ENCODE measurements around the gene TEX38. TPM values are rescaled to one million over a fixed set of nuclear protein-coding genes. Genes with fewer than 3 reads are reported as not detected.
"Not testable (repeated sequence)": the region's sequence is repeated elsewhere in the genome, so short reads cannot be mapped to it uniquely, and the experiment has no call there.

TEX38 gene
- polyA plus RNA-seq, 4 donors, result 0.09 TPM; not detected in 3

DNA sequence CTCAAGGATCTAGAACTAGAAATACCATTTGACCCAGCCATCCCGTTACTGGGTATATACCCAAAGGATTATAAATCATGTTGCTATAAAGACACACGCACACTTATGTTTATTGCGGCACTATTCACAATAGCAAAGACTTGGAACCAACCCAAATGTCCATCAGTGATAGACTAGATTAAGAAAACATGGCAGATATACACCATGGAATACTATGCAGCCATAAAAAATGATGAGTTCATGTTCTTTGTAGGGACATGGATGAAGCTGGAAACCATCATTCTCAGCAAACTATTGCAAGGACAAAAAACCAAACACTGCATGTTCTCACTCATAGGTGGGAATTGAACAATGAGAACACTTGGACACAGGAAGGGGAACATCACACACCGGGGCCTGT is 23.0 kb downstream of the TEX38 start:
- not testable (repeated sequence) for H3K4me3 ChIP-seq (ENCODE audit: low read depth in 1 of 3, low read length in 3 of 3); DNase-seq; FAIRE-seq; H3K27ac ChIP-seq (ENCODE audit: low read depth in 1 of 3, low read length in 2 of 3); H3K27me3 ChIP-seq (ENCODE audit: control insufficient read depth in 3 of 3, insufficient read depth in 3 of 3, low read length in 3 of 3); H3K9me3 ChIP-seq (ENCODE audit: control insufficient read depth in 2 of 2, insufficient read depth in 1 of 2, low read depth in 1 of 2, low read length in 1 of 2)
- peaks cover 0 to 15% (median 0%) of the 10 kb centered on the region in 3 donors for H3K4me1 ChIP-seq (ENCODE audit: control insufficient read depth in 3 of 3, insufficient read depth in 2 of 3, low read depth in 1 of 3, low read length in 2 of 3)
- peaks cover 12 to 24% (median 15%) of the 10 kb centered on the region in 3 donors for H3K36me3 ChIP-seq (ENCODE audit: control insufficient read depth in 3 of 3, insufficient read depth in 2 of 3, low read depth in 1 of 3, low read length in 3 of 3)
- WGBS, 3 donors, result 91 to 98% (median 95%) methylated on average over 3 to 4 of the region's 4 CpGs

- Histone ChIP-seq H3K27ac (ENCODE audit: low read depth in 1 of 3, low read length in 2 of 3) (no peak overlapping the region), H3K4me3 (ENCODE audit: low read depth in 1 of 3, low read length in 3 of 3) (no peak overlapping the region), H3K4me1 (ENCODE audit: control insufficient read depth in 3 of 3, insufficient read depth in 2 of 3, low read depth in 1 of 3, low read length in 2 of 3) (peaks cover 0 to 15% (median 0%) of the 10 kb centered on the region in 3 donors), H3K27me3 (ENCODE audit: control insufficient read depth in 3 of 3, insufficient read depth in 3 of 3, low read length in 3 of 3) (no peaks in the 10 kb centered on the region), H3K36me3 (ENCODE audit: control insufficient read depth in 3 of 3, insufficient read depth in 2 of 3, low read depth in 1 of 3, low read length in 3 of 3) (peaks cover 8 to 16% (median 12%) of the 10 kb centered on the region in 3 donors), H3K9me3 (ENCODE audit: control insufficient read depth in 2 of 2, insufficient read depth in 1 of 2, low read depth in 1 of 2, low read length in 1 of 2) (no peaks in the 10 kb centered on the region)
- DNase-seq (no peak), FAIRE-seq (no peak)
- 94 to 100% (median 97%) methylated on average over 2 of the region's 2 CpGs for WGBS, 3 donors
Observed at GRCh38 chr1:46697053-46697452, 25.4 kb downstream of the TEX38 start.

GRCh38 chr1:46699666-46700065 is 28.0 kb downstream of the TEX38 start:
- no peak for FAIRE-seq
- H3K4me3 ChIP-seq (ENCODE audit: low read depth in 1 of 3, low read length in 3 of 3), result no peak overlapping the region
- WGBS, 3 donors, result 53 to 78% (median 54%) methylated on average over 3 of the region's 3 CpGs
- no peaks in the 10 kb centered on the region for H3K9me3 ChIP-seq (ENCODE audit: control insufficient read depth in 2 of 2, insufficient read depth in 1 of 2, low read depth in 1 of 2, low read length in 1 of 2)
- H3K4me1 ChIP-seq (ENCODE audit: control insufficient read depth in 3 of 3, insufficient read depth in 2 of 3, low read depth in 1 of 3, low read length in 2 of 3), result no peaks in the 10 kb centered on the region
- no peak overlapping the region for H3K27ac ChIP-seq (ENCODE audit: low read depth in 1 of 3, low read length in 2 of 3)
- no peak for DNase-seq
- H3K27me3 ChIP-seq (ENCODE audit: control insufficient read depth in 3 of 3, insufficient read depth in 3 of 3, low read length in 3 of 3), result no peaks in the 10 kb centered on the region
- H3K36me3 ChIP-seq (ENCODE audit: control insufficient read depth in 3 of 3, insufficient read depth in 2 of 3, low read depth in 1 of 3, low read length in 3 of 3), result peaks cover 8 to 18% (median 17%) of the 10 kb centered on the region in 3 donors

GRCh38 chr1:46703927-46704641 is 32.4 kb downstream of the TEX38 start:
- no peaks in the 10 kb centered on the region for H3K4me1 ChIP-seq (ENCODE audit: control insufficient read depth in 3 of 3, insufficient read depth in 2 of 3, low read depth in 1 of 3, low read length in 2 of 3)
- H3K27me3 ChIP-seq (ENCODE audit: control insufficient read depth in 3 of 3, insufficient read depth in 3 of 3, low read length in 3 of 3), result no peaks in the 10 kb centered on the region
- H3K36me3 ChIP-seq (ENCODE audit: control insufficient read depth in 3 of 3, insufficient read depth in 2 of 3, low read depth in 1 of 3, low read length in 3 of 3), result peaks cover 7 to 19% (median 8%) of the 10 kb centered on the region in 3 donors
- FAIRE-seq (no peak), DNase-seq (no peak)
- no peak overlapping the region for H3K27ac ChIP-seq (ENCODE audit: low read depth in 1 of 3, low read length in 2 of 3)
- H3K4me3 ChIP-seq (ENCODE audit: low read depth in 1 of 3, low read length in 3 of 3), result no peak overlapping the region
- WGBS, 3 donors, result 63 to 76% (median 67%) methylated on average over 3 of the region's 3 CpGs
- no peaks in the 10 kb centered on the region for H3K9me3 ChIP-seq (ENCODE audit: control insufficient read depth in 2 of 2, insufficient read depth in 1 of 2, low read depth in 1 of 2, low read length in 1 of 2)

DNA sequence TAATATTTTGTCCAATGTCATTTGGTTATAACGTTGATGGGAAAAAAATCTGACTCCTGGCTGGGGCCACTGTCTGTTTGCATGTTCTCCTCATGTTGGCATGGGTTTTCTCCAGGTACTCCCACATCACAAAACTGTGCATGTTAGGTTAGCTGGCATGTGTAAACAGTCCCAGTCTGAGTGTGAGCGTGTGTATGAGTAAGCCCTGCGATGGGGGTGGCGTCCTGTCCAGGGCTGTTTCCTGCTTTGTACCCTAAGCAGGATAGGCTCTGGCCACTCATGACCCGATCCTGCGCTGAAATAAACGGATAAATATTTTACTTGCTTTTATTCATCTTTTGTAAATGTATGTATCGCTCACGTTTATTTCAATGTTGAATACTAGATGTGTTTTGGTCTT is 33.8 kb downstream of the TEX38 start:
- WGBS, 3 donors, result 80 to 85% (median 83%) methylated on average over 9 of the region's 9 CpGs
- Histone ChIP-seq H3K27me3 (ENCODE audit: control insufficient read depth in 3 of 3, insufficient read depth in 3 of 3, low read length in 3 of 3) (no peaks in the 10 kb centered on the region), H3K4me1 (ENCODE audit: control insufficient read depth in 3 of 3, insufficient read depth in 2 of 3, low read depth in 1 of 3, low read length in 2 of 3) (no peaks in the 10 kb centered on the region), H3K4me3 (ENCODE audit: low read depth in 1 of 3, low read length in 3 of 3) (no peak overlapping the region), H3K9me3 (ENCODE audit: control insufficient read depth in 2 of 2, insufficient read depth in 1 of 2, low read depth in 1 of 2, low read length in 1 of 2) (no peaks in the 10 kb centered on the region), H3K36me3 (ENCODE audit: control insufficient read depth in 3 of 3, insufficient read depth in 2 of 3, low read depth in 1 of 3, low read length in 3 of 3) (peaks cover 7 to 27% (median 11%) of the 10 kb centered on the region in 3 donors), H3K27ac (ENCODE audit: low read depth in 1 of 3, low read length in 2 of 3) (no peak overlapping the region)
- DNase-seq (no peak), FAIRE-seq (no peak)

DNA sequence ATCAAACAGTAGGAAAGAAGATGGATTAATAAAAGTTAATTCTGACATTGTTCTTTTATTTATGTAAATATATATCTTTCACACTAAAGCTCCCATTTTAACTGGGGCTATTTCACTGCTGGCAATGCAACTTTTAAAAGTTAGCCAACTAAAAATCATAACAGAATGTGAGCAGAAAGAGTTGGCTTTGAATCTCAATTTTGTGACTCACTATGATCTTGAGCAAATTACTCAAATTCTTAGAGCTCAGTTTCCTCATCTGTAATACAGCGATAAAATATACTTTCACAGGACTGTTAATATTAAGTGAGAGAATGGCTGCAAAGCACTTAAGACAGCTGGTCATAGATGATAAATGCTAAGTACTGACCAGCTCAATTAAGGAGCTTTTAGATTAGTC is 36.5 kb downstream of the TEX38 start:
- peaks cover 0 to 11% (median 0%) of the 10 kb centered on the region in 3 donors for H3K4me1 ChIP-seq (ENCODE audit: control insufficient read depth in 3 of 3, insufficient read depth in 2 of 3, low read depth in 1 of 3, low read length in 2 of 3)
- peaks cover 7 to 24% (median 12%) of the 10 kb centered on the region in 3 donors for H3K36me3 ChIP-seq (ENCODE audit: control insufficient read depth in 3 of 3, insufficient read depth in 2 of 3, low read depth in 1 of 3, low read length in 3 of 3)
- 89 to 96% (median 94%) methylated on average over 1 of the region's 1 CpG for WGBS, 3 donors
- no peak overlapping the region for H3K4me3 ChIP-seq (ENCODE audit: low read depth in 1 of 3, low read length in 3 of 3)
- no peaks in the 10 kb centered on the region for H3K27me3 ChIP-seq (ENCODE audit: control insufficient read depth in 3 of 3, insufficient read depth in 3 of 3, low read length in 3 of 3)
- FAIRE-seq (no peak), DNase-seq (no peak)
- no peaks in the 10 kb centered on the region for H3K9me3 ChIP-seq (ENCODE audit: control insufficient read depth in 2 of 2, insufficient read depth in 1 of 2, low read depth in 1 of 2, low read length in 1 of 2)
- H3K27ac ChIP-seq (ENCODE audit: low read depth in 1 of 3, low read length in 2 of 3), result no peak overlapping the region

DNA sequence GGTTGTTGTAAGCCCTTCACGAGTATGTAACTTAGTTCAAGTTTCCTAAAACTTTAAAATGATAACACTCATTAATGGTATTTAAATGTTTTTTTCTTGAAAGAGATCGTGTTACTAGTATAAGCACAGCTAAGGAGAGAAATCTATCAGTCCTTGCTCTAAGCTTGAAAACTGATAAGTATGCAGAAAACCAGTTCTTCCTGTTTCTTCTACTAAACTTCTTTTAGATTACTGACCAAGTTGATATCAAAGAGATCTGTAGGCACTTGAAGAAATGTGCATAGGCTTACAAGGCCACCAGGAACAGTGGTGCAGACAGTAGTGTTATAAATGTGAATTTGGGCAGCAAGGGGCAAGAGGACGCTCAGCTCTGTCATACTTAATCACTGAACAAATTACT is 43.3 kb downstream of the TEX38 start:
- Histone ChIP-seq H3K27me3 (ENCODE audit: control insufficient read depth in 3 of 3, insufficient read depth in 3 of 3, low read length in 3 of 3) (no peaks in the 10 kb centered on the region), H3K4me1 (ENCODE audit: control insufficient read depth in 3 of 3, insufficient read depth in 2 of 3, low read depth in 1 of 3, low read length in 2 of 3) (peaks cover 3 to 30% (median 18%) of the 10 kb centered on the region in 3 donors), H3K36me3 (ENCODE audit: control insufficient read depth in 3 of 3, insufficient read depth in 2 of 3, low read depth in 1 of 3, low read length in 3 of 3) (peaks cover 3 to 10% (median 7%) of the 10 kb centered on the region in 3 donors), H3K27ac (ENCODE audit: low read depth in 1 of 3, low read length in 2 of 3) (no peak overlapping the region), H3K9me3 (ENCODE audit: control insufficient read depth in 2 of 2, insufficient read depth in 1 of 2, low read depth in 1 of 2, low read length in 1 of 2) (no peaks in the 10 kb centered on the region), H3K4me3 (ENCODE audit: low read depth in 1 of 3, low read length in 3 of 3) (no peak overlapping the region)
- 23 to 51% (median 31%) methylated on average over 3 of the region's 3 CpGs for WGBS, 3 donors
- FAIRE-seq (no peak), DNase-seq (no peak)

GRCh38 chr1:46717654-46718053 is 46.0 kb downstream of the TEX38 start:
- FAIRE-seq, result no peak
- Histone ChIP-seq H3K4me3 (ENCODE audit: low read depth in 1 of 3, low read length in 3 of 3) (peak overlapping the region in 2 of 3 donors; percentile 94 to 97), H3K9me3 (ENCODE audit: control insufficient read depth in 2 of 2, insufficient read depth in 1 of 2, low read depth in 1 of 2, low read length in 1 of 2) (no peaks in the 10 kb centered on the region), H3K27ac (ENCODE audit: low read depth in 1 of 3, low read length in 2 of 3) (no peak overlapping the region), H3K4me1 (ENCODE audit: control insufficient read depth in 3 of 3, insufficient read depth in 2 of 3, low read depth in 1 of 3, low read length in 2 of 3) (peaks cover 3 to 20% (median 18%) of the 10 kb centered on the region in 3 donors), H3K27me3 (ENCODE audit: control insufficient read depth in 3 of 3, insufficient read depth in 3 of 3, low read length in 3 of 3) (no peaks in the 10 kb centered on the region), H3K36me3 (ENCODE audit: control insufficient read depth in 3 of 3, insufficient read depth in 2 of 3, low read depth in 1 of 3, low read length in 3 of 3) (peaks cover 3 to 8% (median 4%) of the 10 kb centered on the region in 3 donors)
- DNase-seq, result peak in 1 of 2 donors; percentile 39
- WGBS, 3 donors, result 39 to 62% (median 53%) methylated on average over 9 of the region's 9 CpGs
